Immature natural killer cell (primary cell): ENCODE results near the gene MED14. TPM values are rescaled to one million over a fixed set of nuclear protein-coding genes. Genes with fewer than 3 reads are reported as not detected.
"Not testable (repeated sequence)": the region's sequence is repeated elsewhere in the genome, so short reads cannot be mapped to it uniquely, and the experiment has no call there.

Experiments used
- DNase-seq, 3 donors: peaks; one replicate each; pipeline ENCODE4 v3.0.0; 2022; ENCODE audit warnings: mixed read lengths in 1 of 3
- H3K27ac Mint-ChIP-seq, 6 donors: one replicate each; pipeline ENCODE4 v1.8.0; 2020; ENCODE audit warnings: mixed read lengths in 6 of 6, mild to moderate bottlenecking in 5 of 6, inconsistent platforms in 4 of 6, moderate library complexity in 3 of 6
- H3K27me3 Mint-ChIP-seq, 3 donors: one replicate each; pipeline ENCODE4 v1.8.0; 2020 to 2021; ENCODE audit warnings: low read depth in 3 of 3, mild to moderate bottlenecking in 3 of 3, mixed read lengths in 3 of 3, moderate library complexity in 3 of 3, inconsistent platforms in 1 of 3
- H3K36me3 Mint-ChIP-seq, 3 donors: one replicate each; pipeline ENCODE4 v1.8.0; 2020; ENCODE audit warnings: mixed read lengths in 3 of 3, inconsistent platforms in 2 of 3, mild to moderate bottlenecking in 2 of 3
- H3K4me1 Mint-ChIP-seq, 2 donors: one replicate each; pipeline ENCODE4 v1.8.0; 2020; ENCODE audit warnings: inconsistent platforms in 2 of 2, mild to moderate bottlenecking in 2 of 2, mixed read lengths in 2 of 2, moderate library complexity in 1 of 2
- H3K4me3 Mint-ChIP-seq, 5 donors: one replicate each; pipeline ENCODE4 v1.8.0; 2020; ENCODE audit warnings: mild to moderate bottlenecking in 5 of 5, mixed read lengths in 5 of 5, inconsistent platforms in 3 of 5, moderate library complexity in 3 of 5
- H3K9me3 Mint-ChIP-seq, 6 donors: one replicate each; pipeline ENCODE4 v1.8.0; 2020; ENCODE audit warnings: mild to moderate bottlenecking in 6 of 6, mixed read lengths in 6 of 6, inconsistent platforms in 4 of 6, moderate library complexity in 3 of 6
- polyA plus RNA-seq, 3 donors: library from polyadenylated mRNA; unstranded; fragments of 300-500 nt; fragmentation: Illumina TruSeq; gene quantifications; one replicate each; pipeline ENCODE4 v1.2.3, GENCODE V29; 2021

Gene MED14
- polyA plus RNA-seq, result 10 to 100 TPM in 1 of 3 donors, 1 to 10 TPM in 2; 5.1 to 15.9 (median 7.1) TPM

- Mint-ChIP-seq H3K9me3 (no peaks in the 10 kb centered on the region), H3K4me1 (peaks cover 49 to 55% of the 10 kb centered on the region in 2 donors), H3K27ac (peak within 1 kb of the TSS; percentile 97 to 99 (median 99)), H3K27me3 (peaks cover 12 to 20% (median 14%) of the 10 kb centered on the region in 3 donors), H3K36me3 (no peaks in the 10 kb centered on the region), H3K4me3 (peak within 1 kb of the TSS; percentile 93 to 97 (median 94))
- peak; percentile 96 to 98 (median 97) for DNase-seq
Observed at GRCh38 chrX:40735325-40736169, at the start of gene MED14. TSS of gene MED14 (minus strand) at chrX:40735542. CDS start at chrX:40735412, 130 bp downstream.

GRCh38 chrX:40784516-40785151 is 49.3 kb upstream of the MED14 start:
- Mint-ChIP-seq H3K9me3 (no peaks in the 10 kb centered on the region), H3K36me3 (no peaks in the 10 kb centered on the region), H3K4me3 (no peak overlapping the region), H3K4me1 (no peaks in the 10 kb centered on the region), H3K27me3 (peaks cover 2 to 12% (median 2%) of the 10 kb centered on the region in 3 donors), H3K27ac (no peak overlapping the region)
- no peak for DNase-seq

GRCh38 chrX:40782644-40783259 is 47.4 kb upstream of the MED14 start:
- not testable (repeated sequence) for H3K4me1 Mint-ChIP-seq, H3K36me3 Mint-ChIP-seq, H3K27ac Mint-ChIP-seq, H3K9me3 Mint-ChIP-seq, H3K4me3 Mint-ChIP-seq, DNase-seq
- H3K27me3 Mint-ChIP-seq, result peaks cover 0 to 11% (median 4%) of the 10 kb centered on the region in 3 donors

- no peak overlapping the region for H3K27ac Mint-ChIP-seq
- no peaks in the 10 kb centered on the region for H3K9me3 Mint-ChIP-seq
- peaks cover 0 to 13% (median 4%) of the 10 kb centered on the region in 3 donors for H3K27me3 Mint-ChIP-seq
Observed at GRCh38 chrX:40780951-40781350, 45.6 kb upstream of the MED14 start.

GRCh38 chrX:40780082-40780481 is 44.7 kb upstream of the MED14 start:
- Mint-ChIP-seq H3K4me3 (no peak overlapping the region), H3K4me1 (no peaks in the 10 kb centered on the region), H3K9me3 (no peaks in the 10 kb centered on the region), H3K36me3 (no peaks in the 10 kb centered on the region), H3K27me3 (peaks cover 0 to 11% (median 4%) of the 10 kb centered on the region in 3 donors), H3K27ac (no peak overlapping the region)
- no peak for DNase-seq

More at GRCh38 chrX:40780951-40781350, 45.6 kb upstream of the MED14 start:
- no peaks in the 10 kb centered on the region for H3K4me1 Mint-ChIP-seq
- no peak for DNase-seq
- no peak overlapping the region for H3K4me3 Mint-ChIP-seq
- H3K36me3 Mint-ChIP-seq, result no peaks in the 10 kb centered on the region

- Mint-ChIP-seq H3K4me1 (no peaks in the 10 kb centered on the region), H3K36me3 (no peaks in the 10 kb centered on the region), H3K4me3 (no peak overlapping the region), H3K27ac (no peak overlapping the region), H3K27me3 (peaks cover 0 to 9% (median 6%) of the 10 kb centered on the region in 3 donors), H3K9me3 (no peaks in the 10 kb centered on the region)
- no peak for DNase-seq
Observed at GRCh38 chrX:40778861-40779575, 43.7 kb upstream of the MED14 start.

- Mint-ChIP-seq H3K27ac (no peak overlapping the region), H3K4me3 (no peak overlapping the region), H3K36me3 (no peaks in the 10 kb centered on the region), H3K4me1 (no peaks in the 10 kb centered on the region), H3K9me3 (no peaks in the 10 kb centered on the region), H3K27me3 (peaks cover 0 to 15% (median 6%) of the 10 kb centered on the region in 3 donors)
- DNase-seq, result no peak
Observed at GRCh38 chrX:40773809-40774208, 38.5 kb upstream of the MED14 start.

GRCh38 chrX:40773188-40773587 is 37.8 kb upstream of the MED14 start:
- H3K27ac Mint-ChIP-seq, result no peak overlapping the region
- peaks cover 0 to 15% (median 6%) of the 10 kb centered on the region in 3 donors for H3K27me3 Mint-ChIP-seq
- no peaks in the 10 kb centered on the region for H3K36me3 Mint-ChIP-seq
- DNase-seq, result no peak
- no peak overlapping the region for H3K4me3 Mint-ChIP-seq
- no peaks in the 10 kb centered on the region for H3K4me1 Mint-ChIP-seq
- no peaks in the 10 kb centered on the region for H3K9me3 Mint-ChIP-seq

GRCh38 chrX:40772290-40772689 is 36.9 kb upstream of the MED14 start:
- Mint-ChIP-seq H3K36me3 (no peaks in the 10 kb centered on the region), H3K27ac (no peak overlapping the region)

GRCh38 chrX:40761762-40762161 is 26.4 kb upstream of the MED14 start:
- peaks cover 0 to 8% (median 6%) of the 10 kb centered on the region in 3 donors for H3K27me3 Mint-ChIP-seq
- H3K36me3 Mint-ChIP-seq, result no peaks in the 10 kb centered on the region
- H3K4me1 Mint-ChIP-seq, result peaks cover 3 to 6% of the 10 kb centered on the region in 2 donors

More at GRCh38 chrX:40772290-40772689, 36.9 kb upstream of the MED14 start:
- no peak overlapping the region for H3K4me3 Mint-ChIP-seq
- no peaks in the 10 kb centered on the region for H3K4me1 Mint-ChIP-seq
- H3K9me3 Mint-ChIP-seq, result no peaks in the 10 kb centered on the region
- no peak for DNase-seq
- peaks cover 0 to 12% (median 2%) of the 10 kb centered on the region in 3 donors for H3K27me3 Mint-ChIP-seq

GRCh38 chrX:40759374-40759773 is 24.0 kb upstream of the MED14 start:
- H3K4me3 Mint-ChIP-seq, result no peak overlapping the region
- H3K4me1 Mint-ChIP-seq, result peaks cover 3 to 6% of the 10 kb centered on the region in 2 donors
- no peaks in the 10 kb centered on the region for H3K9me3 Mint-ChIP-seq
- H3K36me3 Mint-ChIP-seq, result no peaks in the 10 kb centered on the region
- peak overlapping the region in 1 of 6 donors; percentile 28 for H3K27ac Mint-ChIP-seq
- DNase-seq, result no peak
- peaks cover 0 to 8% (median 4%) of the 10 kb centered on the region in 3 donors for H3K27me3 Mint-ChIP-seq

More at GRCh38 chrX:40761762-40762161, 26.4 kb upstream of the MED14 start:
- Mint-ChIP-seq H3K9me3 (no peaks in the 10 kb centered on the region), H3K27ac (no peak overlapping the region), H3K4me3 (no peak overlapping the region)
- no peak for DNase-seq

- no peak overlapping the region for H3K4me3 Mint-ChIP-seq
- no peak for DNase-seq
- H3K4me1 Mint-ChIP-seq, result peaks cover 3 to 6% of the 10 kb centered on the region in 2 donors
- H3K36me3 Mint-ChIP-seq, result no peaks in the 10 kb centered on the region
- no peak overlapping the region for H3K27ac Mint-ChIP-seq
- H3K27me3 Mint-ChIP-seq, result peaks cover 3 to 7% (median 6%) of the 10 kb centered on the region in 3 donors
- H3K9me3 Mint-ChIP-seq, result peaks cover 0 to 4% (median 0%) of the 10 kb centered on the region in 6 donors
Observed at GRCh38 chrX:40757058-40757457, 21.7 kb upstream of the MED14 start.
